ENCODE measurements around the gene LAMA2. TPM values are rescaled to one million over a fixed set of nuclear protein-coding genes. Genes with fewer than 3 reads are reported as not detected.

The LAMA2 gene
- total and polyA plus RNA-seq, 2 donors (not counting 3 experiments of a cell fraction or from before 2014, with no cell fraction given): 0.51 to 0.75 TPM

- POLR2A ChIA-PET: no interaction called here
- dilution Hi-C loops (cut with MboI; ENCODE audit: extremely low pct_ligation_motif_present, low sequenced_read_pairs) (no loop called here), intact Hi-C loops (cut with micrococcal nuclease) (no loop called here)
- no peaks in the 10 kb centered on the region for H4K20me1 ChIP-seq (replicated peaks; ENCODE audit: control insufficient read depth, extremely low read depth, insufficient read depth, low read length)
- H3K9me3 ChIP-seq (replicated peaks; ENCODE audit: control insufficient read depth, insufficient read depth, low read length): no peaks in the 10 kb centered on the region
- H2AFZ ChIP-seq (ENCODE audit: low read depth, low read length): no peak overlapping the region
- TF ChIP-seq FOS (IDR thresholded peaks at IDR 0.05; ENCODE audit: borderline replicate concordance, insufficient read depth, low read length) (no peak), JUN (IDR thresholded peaks at IDR 0.05; ENCODE audit: borderline replicate concordance, insufficient read depth, insufficient read length, low read depth) (no peak), EZH2 (IDR thresholded peaks at IDR 0.05; ENCODE audit: borderline replicate concordance, low read depth, low read length, severe bottlenecking) (no peak), MYC (IDR thresholded peaks at IDR 0.05; ENCODE audit: low read depth, low read length) (no peak), POLR2A (IDR thresholded peaks at IDR 0.05; ENCODE audit: low read depth, low read length) (no peak), GATA2 (IDR thresholded peaks at IDR 0.05; ENCODE audit: insufficient read depth, insufficient read length, low read depth, low read length) (no peak), MAX (IDR thresholded peaks at IDR 0.05; ENCODE audit: insufficient read depth, insufficient read length) (no peak), CTCF (IDR thresholded peaks at IDR 0.05; ENCODE audit: extremely low read depth in 1 of 2, insufficient read depth in 1 of 2, low read depth in 1 of 2, low read length in 2 of 2) (no peak), POLR2AphosphoS5 (IDR thresholded peaks at IDR 0.05; ENCODE audit: insufficient read depth, low read depth, low read length) (no peak)
- no peak overlapping the region for H3K4me3 ChIP-seq (replicated peaks in 1 of 3; ENCODE audit: insufficient read depth in 1 of 3, low read depth in 1 of 3, low read length in 3 of 3)
- H3K4me2 ChIP-seq (ENCODE audit: insufficient read depth, low read length): no peak overlapping the region
- H3K9me1 ChIP-seq (replicated peaks; ENCODE audit: control insufficient read depth, extremely low read depth, insufficient read depth, low read length): no peaks in the 10 kb centered on the region
- FAIRE-seq: no peak
- H3K27me3 ChIP-seq (ENCODE audit: control insufficient read depth in 2 of 2, insufficient read depth in 2 of 2, low read length in 2 of 2): peaks cover 14 to 41% of the 10 kb centered on the region in 2 experiments
- DNase-seq (ENCODE audit: low read depth, low spot score): no peak
- CTCF ChIA-PET: interaction anchor here (0.8 to 6.7 kb wide), 8 partner anchors 9 to 1512 kb away, joined by 3 to 62 read pairs (median 4); no protein-coding TSS in a partner anchor
- H3K79me2 ChIP-seq (ENCODE audit: control insufficient read depth, insufficient read depth, low read length): no peaks in the 10 kb centered on the region
- no peak overlapping the region for H3K9ac ChIP-seq (replicated peaks; ENCODE audit: extremely low read depth, insufficient read depth, low read length)
- no TSS peak for BruUV-seq (replicated peaks)
- H3K27ac ChIP-seq (ENCODE audit: insufficient read depth, low read depth, low read length): no peak overlapping the region
- no peaks in the 10 kb centered on the region for H3K4me1 ChIP-seq (ENCODE audit: control insufficient read depth, extremely low read depth, insufficient read depth, low read length)
- no peaks in the 10 kb centered on the region for H3K36me3 ChIP-seq (ENCODE audit: control insufficient read depth in 2 of 2, extremely low read depth in 1 of 2, insufficient read depth in 2 of 2, low read length in 2 of 2)
Measured at GRCh38 chr6:129248946-129249345, 366.0 kb downstream of the LAMA2 start.

Measured in endothelial cell of umbilical vein (primary cell).